HEK293T (cell line): ENCODE results near the gene MORN1.

Source experiments
- CTCF ChIA-PET: fragments of 350-600 bp; formaldehyde crosslinking; extraction: SDS; loops from one replicate; lab custom pipeline; 2021; ENCODE audit warnings: antibody characterized with exemption, inconsistent platforms; lab: Yijun Ruan, JAX
- POLR2A ChIA-PET: fragments of 350-600 bp; formaldehyde crosslinking; extraction: SDS; loops from one replicate; lab custom pipeline; 2020; ENCODE audit warnings: antibody characterized with exemption, inconsistent platforms; lab: Yijun Ruan, JAX
- DNase-seq: peaks from one replicate; pipeline ENCODE4 v3.0.0; 2012; ENCODE audit warnings: mixed read lengths; ENCODE audit errors: extremely low spot score
- ARNT ChIP-seq: fragments of 450-650 bp; IDR thresholded peaks from 2 replicates; pipeline ENCODE4 v1.6.1; 2017; ENCODE audit warnings: mild to moderate bottlenecking
- BHLHE40 ChIP-seq: fragments of 450-650 bp; IDR thresholded peaks from 2 replicates; pipeline ENCODE4 v1.6.1; 2016; ENCODE audit warnings: mild to moderate bottlenecking, moderate library complexity, borderline replicate concordance
- CTBP1 ChIP-seq: fragments of 450-650 bp; IDR thresholded peaks from 2 replicates; pipeline ENCODE4 v1.6.1; 2016; ENCODE audit warnings: borderline replicate concordance
- ELF4 ChIP-seq: fragments of 450-650 bp; IDR thresholded peaks from 2 replicates; pipeline ENCODE4 v1.6.1; 2017; ENCODE audit warnings: antibody characterized with exemption
- FOXA1 ChIP-seq: fragments of 450-650 bp; IDR thresholded peaks from 2 replicates; pipeline ENCODE4 v1.6.1; 2016; ENCODE audit warnings: mild to moderate bottlenecking
- FOXK2 ChIP-seq: fragments of 450-650 bp; IDR thresholded peaks from 2 replicates; pipeline ENCODE4 v1.6.1; 2016; ENCODE audit warnings: mild to moderate bottlenecking
- FOXM1 ChIP-seq: fragments of 450-650 bp; IDR thresholded peaks from 2 replicates; pipeline ENCODE4 v1.6.1; 2017; ENCODE audit warnings: mild to moderate bottlenecking, borderline replicate concordance
- HDGF ChIP-seq: fragments of 450-650 bp; IDR thresholded peaks from 2 replicates; pipeline ENCODE4 v1.6.1; 2017; ENCODE audit warnings: antibody characterized with exemption, borderline replicate concordance
- L3MBTL2 ChIP-seq: fragments of 450-650 bp; conservative IDR thresholded peaks from 2 replicates; pipeline ENCODE4 v1.6.1; 2016; ENCODE audit warnings: mild to moderate bottlenecking
- LEF1 ChIP-seq: fragments of 450-650 bp; IDR thresholded peaks from 2 replicates; pipeline ENCODE4 v1.6.1; 2017; ENCODE audit warnings: mild to moderate bottlenecking, borderline replicate concordance
- NFRKB ChIP-seq: fragments of 450-650 bp; IDR thresholded peaks from 2 replicates; pipeline ENCODE4 v1.6.1; 2016; ENCODE audit warnings: mild to moderate bottlenecking, moderate library complexity
- SP1 ChIP-seq: fragments of 450-650 bp; IDR thresholded peaks from 2 replicates; pipeline ENCODE4 v1.6.1; 2017
- SUZ12 ChIP-seq: fragments of 450-650 bp; IDR thresholded peaks from 2 replicates; pipeline ENCODE4 v1.6.1; 2016; ENCODE audit warnings: mild to moderate bottlenecking
- TARDBP ChIP-seq: fragments of 450-650 bp; IDR thresholded peaks from 2 replicates; pipeline ENCODE4 v1.6.1; 2016
- ZNF384 ChIP-seq: fragments of 450-650 bp; IDR thresholded peaks from 2 replicates; pipeline ENCODE4 v1.6.1; 2016
- TF ChIP-seq, protein P1 (sequence below): fragments of 450-650 bp; IDR thresholded peaks from 2 replicates; pipeline ENCODE4 v1.6.1; 2016

MORN1 gene

DNA sequence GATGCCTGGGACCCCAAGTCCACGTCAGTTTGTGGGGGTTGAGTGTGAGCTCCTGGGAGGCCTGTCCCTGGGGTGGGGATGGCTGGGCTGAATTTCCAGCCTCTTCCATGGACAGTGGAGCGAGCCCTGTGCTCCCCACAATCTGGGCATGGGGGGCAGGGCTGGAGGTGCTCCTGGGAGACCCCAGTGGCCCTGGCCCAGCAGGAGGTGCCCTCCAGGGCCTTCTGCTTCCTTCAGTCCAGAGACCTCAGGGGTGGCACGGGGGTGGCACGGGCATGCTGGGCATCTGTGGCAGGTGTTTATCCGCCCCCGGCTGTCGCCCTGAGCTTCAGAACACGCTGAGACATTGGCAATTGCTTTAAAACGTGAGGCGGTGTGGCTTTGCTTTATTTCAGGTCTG, 40.9 kb downstream of the MORN1 start:
- DNase-seq = no peak
- TF ChIP-seq ELF4 = no peak
- POLR2A ChIA-PET = no interaction called here
- CTCF ChIA-PET = no interaction called here

DNA sequence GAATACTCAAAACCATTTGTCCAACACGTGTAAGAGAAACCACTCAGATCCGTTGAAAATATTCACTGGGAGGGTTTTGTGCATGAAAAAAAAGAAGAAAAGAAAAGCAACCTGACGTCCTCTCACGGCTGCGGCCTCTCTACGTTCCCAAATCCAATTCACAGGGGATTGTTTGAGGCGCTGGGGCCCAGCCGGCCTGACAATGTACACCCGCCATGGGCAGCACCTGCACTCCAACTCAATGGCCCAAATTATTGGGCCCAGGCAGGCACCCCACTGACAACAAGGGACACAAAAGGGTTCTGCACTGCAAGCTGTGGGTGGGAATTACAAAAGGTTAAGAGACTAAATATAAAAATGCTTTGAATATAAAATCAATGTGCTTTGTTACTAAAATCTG, 41.5 kb downstream of the MORN1 start:
- CTCF ChIA-PET = no interaction called here
- POLR2A ChIA-PET = no interaction called here
- no peak for TF ChIP-seq SP1
- no peak for TF ChIP-seq SUZ12
- no peak for TF ChIP-seq HDGF
- no peak for TF ChIP-seq CTBP1
- TF ChIP-seq L3MBTL2 = no peak
- TF ChIP-seq FOXK2 = no peak
- no peak for TF ChIP-seq ZNF384
- TF ChIP-seq FOXM1 = no peak
- no peak for TF ChIP-seq TARDBP
- DNase-seq = no peak

DNA sequence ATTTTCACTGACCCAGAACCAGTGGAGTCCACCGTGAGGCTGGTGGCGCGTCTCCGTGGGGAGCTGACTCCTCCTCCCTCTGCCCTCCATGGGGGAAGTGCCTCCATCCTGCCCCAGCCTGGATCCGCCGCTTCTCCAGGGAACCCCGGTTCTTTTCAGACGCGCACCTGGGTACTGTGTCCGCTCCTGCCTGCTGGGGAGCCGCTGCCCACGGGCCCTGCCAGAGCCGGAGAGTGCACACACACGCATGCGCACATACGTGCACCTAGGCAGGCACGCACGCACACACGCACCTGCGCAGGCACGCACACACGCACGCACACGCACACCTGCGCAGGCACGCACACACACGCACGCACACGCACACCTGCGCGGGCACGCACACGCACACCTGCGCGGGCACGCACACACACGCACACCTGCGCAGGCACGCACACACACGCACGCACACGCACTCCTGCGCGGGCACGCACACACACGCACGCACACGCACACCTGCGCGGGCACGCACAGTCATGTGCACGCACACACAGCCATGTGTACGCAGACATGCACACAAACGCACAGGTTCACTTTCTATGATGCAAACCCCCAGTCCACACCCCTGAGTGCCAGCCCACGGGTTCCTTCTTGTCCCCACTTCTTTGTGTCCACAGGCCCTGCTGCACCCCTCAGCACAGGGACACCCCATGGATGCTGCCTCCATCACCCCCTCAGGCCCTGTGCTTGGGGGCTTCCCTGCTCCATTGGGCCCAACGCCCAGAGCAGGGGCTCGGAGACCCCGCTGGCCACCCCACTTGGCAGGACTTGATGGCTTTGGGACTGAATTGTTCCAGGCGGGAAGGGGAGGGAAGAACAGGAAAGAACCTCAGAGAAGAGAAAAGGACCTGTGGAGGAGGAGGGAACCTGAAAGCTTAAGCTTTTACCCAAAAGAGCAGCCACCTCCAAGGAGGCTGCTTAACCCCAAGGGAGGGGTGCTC, 42.7 kb downstream of the MORN1 start:
- ChIA-PET POLR2A (no interaction called here), CTCF (no interaction called here)
- no peak for DNase-seq
- TF ChIP-seq FOXA1 = no peak

DNA sequence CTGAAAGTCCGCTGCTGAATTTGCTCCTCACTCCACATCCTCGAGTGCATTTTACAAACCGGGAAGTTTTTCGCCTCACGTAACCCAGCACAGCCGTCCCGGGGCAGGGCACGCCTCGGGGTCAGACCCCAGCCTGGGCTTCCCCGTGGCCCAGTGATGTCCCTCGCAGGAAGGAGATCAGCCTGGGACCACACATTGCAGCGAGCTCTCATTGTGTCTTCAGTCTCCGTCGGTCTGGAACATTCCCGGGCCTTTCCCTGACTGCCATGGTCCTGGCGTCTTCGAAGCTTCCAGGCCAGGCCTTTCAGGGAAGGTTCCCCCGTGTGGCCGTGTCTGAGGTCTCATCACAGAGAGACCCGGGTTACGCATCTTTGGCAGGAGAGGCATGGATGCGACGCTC, 43.5 kb downstream of the MORN1 start:
- ChIA-PET POLR2A (no interaction called here), CTCF (no interaction called here)
- TF ChIP-seq CTBP1 = no peak
- no peak for TF ChIP-seq FOXK2
- no peak for TF ChIP-seq SP1
- no peak for TF ChIP-seq LEF1
- TF ChIP-seq HDGF = no peak
- no peak for TF ChIP-seq L3MBTL2
- DNase-seq = no peak

DNA sequence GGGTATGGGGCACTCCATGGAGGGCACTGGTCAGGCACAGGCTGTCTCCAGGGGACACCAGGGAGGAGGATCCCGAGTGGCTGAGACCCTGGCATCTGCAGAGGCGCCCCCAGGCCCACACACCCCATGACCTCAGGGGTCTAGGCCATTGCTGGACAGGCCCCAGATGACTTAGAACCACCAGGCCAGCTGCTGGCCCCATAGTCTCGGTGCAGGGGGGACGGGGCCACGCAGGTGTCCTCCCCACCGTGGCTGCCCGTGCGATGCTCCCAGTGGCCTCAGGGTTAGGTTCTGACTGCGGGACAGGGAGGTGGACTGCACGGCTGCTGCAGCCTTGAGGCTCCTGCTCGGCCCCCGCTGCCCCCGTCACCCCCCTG, 44.0 kb downstream of the MORN1 start:
- ChIA-PET CTCF (no interaction called here), POLR2A (no interaction called here)
- no peak for TF ChIP-seq L3MBTL2
- TF ChIP-seq TARDBP = no peak
- no peak for TF ChIP-seq FOXK2
- TF ChIP-seq ZNF384 = no peak
- no peak for DNase-seq

DNA sequence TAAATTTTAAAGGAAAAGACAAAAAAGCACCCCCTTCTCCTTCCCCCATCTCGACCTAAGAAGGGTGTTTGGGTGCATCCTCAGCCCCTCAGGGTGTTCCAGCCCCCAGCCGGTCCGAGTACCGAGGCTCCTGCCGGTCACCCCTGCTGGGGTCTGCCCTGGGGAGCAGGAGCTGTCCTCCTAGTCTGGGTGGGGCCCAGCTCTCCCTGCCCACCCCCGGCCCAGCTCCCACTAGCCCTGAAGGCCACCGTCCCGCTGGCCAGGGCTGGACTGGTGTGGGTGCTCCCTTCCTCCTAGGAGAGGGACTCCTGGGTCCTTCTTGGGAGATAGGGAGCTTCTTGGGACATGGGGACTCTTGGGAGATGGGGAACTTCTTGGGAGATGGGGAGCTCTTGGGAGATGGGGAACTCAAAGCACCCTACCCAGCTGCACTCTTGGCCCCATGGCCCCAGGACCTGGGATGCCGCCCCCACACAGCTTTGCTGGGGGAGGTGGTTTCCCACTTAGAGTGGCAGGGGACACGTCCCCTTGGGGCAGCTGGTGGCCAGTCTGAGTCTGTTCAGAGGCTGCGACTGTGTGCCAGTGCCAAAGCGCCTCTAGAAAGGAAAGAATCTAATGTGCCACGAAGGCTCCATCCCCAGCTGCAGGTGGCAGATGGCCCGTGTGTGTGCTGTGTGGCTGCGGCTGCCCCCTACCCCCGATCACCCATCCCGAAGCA, 44.5 kb downstream of the MORN1 start:
- CTCF ChIA-PET = interaction anchor here (0.6 kb wide), 1 partner anchor 53 kb away, joined by 3 read pairs; no protein-coding TSS in a partner anchor
- POLR2A ChIA-PET = no interaction called here
- no peak for DNase-seq
- no peak for TF ChIP-seq FOXK2
- no peak for TF ChIP-seq ELF4
- TF ChIP-seq CTBP1 = no peak
- TF ChIP-seq HDGF = no peak
- TF ChIP-seq, protein P1, sequence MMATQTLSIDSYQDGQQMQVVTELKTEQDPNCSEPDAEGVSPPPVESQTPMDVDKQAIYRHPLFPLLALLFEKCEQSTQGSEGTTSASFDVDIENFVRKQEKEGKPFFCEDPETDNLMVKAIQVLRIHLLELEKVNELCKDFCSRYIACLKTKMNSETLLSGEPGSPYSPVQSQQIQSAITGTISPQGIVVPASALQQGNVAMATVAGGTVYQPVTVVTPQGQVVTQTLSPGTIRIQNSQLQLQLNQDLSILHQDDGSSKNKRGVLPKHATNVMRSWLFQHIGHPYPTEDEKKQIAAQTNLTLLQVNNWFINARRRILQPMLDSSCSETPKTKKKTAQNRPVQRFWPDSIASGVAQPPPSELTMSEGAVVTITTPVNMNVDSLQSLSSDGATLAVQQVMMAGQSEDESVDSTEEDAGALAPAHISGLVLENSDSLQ = no peak
- TF ChIP-seq BHLHE40 = no peak
- TF ChIP-seq SP1 = no peak
- TF ChIP-seq LEF1 = no peak
- no peak for TF ChIP-seq FOXM1
- TF ChIP-seq TARDBP = no peak
- TF ChIP-seq SUZ12 = no peak
- TF ChIP-seq FOXA1 = no peak
- TF ChIP-seq L3MBTL2 = no peak
- TF ChIP-seq ARNT = no peak
- no peak for TF ChIP-seq NFRKB

DNA sequence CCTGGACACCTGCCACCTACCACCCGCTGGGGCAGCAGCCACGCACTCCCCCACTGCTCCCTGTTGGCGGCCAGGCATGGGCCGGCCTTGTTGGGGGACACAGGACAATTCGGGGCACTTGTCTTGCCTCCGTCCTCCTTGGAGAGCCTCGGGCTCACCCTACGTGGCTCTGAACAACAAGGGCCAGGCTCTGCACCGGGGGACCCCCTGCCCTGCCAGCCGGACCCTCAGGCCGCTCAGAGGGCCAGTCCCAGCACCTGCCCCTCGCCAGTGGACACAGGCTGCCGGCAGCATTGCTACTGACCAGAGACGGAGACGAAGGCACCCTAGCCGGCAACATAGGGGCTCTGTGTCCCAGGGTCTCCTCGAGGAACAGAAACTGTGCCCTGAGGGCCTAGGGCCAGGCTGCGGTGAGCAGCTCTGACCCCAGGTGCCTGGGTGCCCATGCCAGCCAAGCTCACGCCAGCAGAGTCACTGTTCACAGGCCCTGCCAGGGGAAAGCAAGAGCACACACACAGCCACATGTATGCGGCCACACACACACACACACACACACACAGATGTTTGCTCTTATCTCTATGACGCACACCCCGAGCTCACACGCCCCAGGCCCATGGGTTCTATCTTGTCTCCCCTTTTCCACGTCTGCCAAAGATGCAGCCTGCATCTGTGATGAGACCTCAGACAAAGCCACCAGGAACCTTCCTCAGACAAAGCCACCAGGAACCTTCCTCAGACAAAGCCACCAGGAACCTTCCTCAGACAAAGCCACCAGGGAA, 45.9 kb downstream of the MORN1 start:
- CTCF ChIA-PET = no interaction called here
- no peak for DNase-seq
- TF ChIP-seq CTBP1 = no peak
- TF ChIP-seq ZNF384 = no peak
- TF ChIP-seq LEF1 = no peak
- POLR2A ChIA-PET = no interaction called here
